NT2/D1 (cell line): ENCODE data around the gene NDUFAF3.

ENCODE experiments used
- DNase-seq: peaks from one replicate; pipeline ENCODE4 v3.0.0-alpha.2; 2011; ENCODE audit warnings: low read depth, low spot score
- H3K27me3 ChIP-seq: 2 replicates; pipeline ENCODE4 v1.6.0; 2011; ENCODE audit warnings: mild to moderate bottlenecking; ENCODE audit not compliant: insufficient read length, insufficient read depth
- H3K36me3 ChIP-seq: 2 replicates; pipeline ENCODE4 v1.6.1; 2011; ENCODE audit warnings: mild to moderate bottlenecking, low read length, mixed read lengths; ENCODE audit not compliant: insufficient read depth, insufficient read length
- H3K4me1 ChIP-seq: 2 replicates; pipeline ENCODE4 v1.5.1; 2011; ENCODE audit not compliant: insufficient read depth, insufficient read length
- H3K4me3 ChIP-seq: 2 replicates; pipeline ENCODE4 v1.5.1; 2011; ENCODE audit warnings: low read depth; ENCODE audit not compliant: insufficient read length
- H3K9ac ChIP-seq: 2 replicates; pipeline ENCODE4 v1.6.0; 2011; ENCODE audit warnings: low read depth; ENCODE audit not compliant: insufficient read length
- H3K9me3 ChIP-seq: 2 replicates; pipeline ENCODE4 v1.5.1; 2011; ENCODE audit warnings: mild to moderate bottlenecking, low read length; ENCODE audit not compliant: insufficient read depth
- SUZ12 ChIP-seq: IDR thresholded peaks from 2 replicates; pipeline ENCODE4 v1.6.1; 2011; ENCODE audit not compliant: insufficient read length, insufficient read depth; ENCODE audit errors: extremely low read depth
- YY1 ChIP-seq: IDR thresholded peaks from 2 replicates; pipeline ENCODE4 v1.6.1; 2011; ENCODE audit not compliant: insufficient read length, insufficient read depth
- ZNF274 ChIP-seq: IDR thresholded peaks from 2 replicates; pipeline ENCODE4 v1.6.1; 2011; ENCODE audit warnings: mild to moderate bottlenecking, low read depth, low read length

The NDUFAF3 gene

GRCh38 chr3:49053543-49053942 is 31.6 kb downstream of the NDUFAF3 start:
- no peaks in the 10 kb centered on the region for H3K9me3 ChIP-seq
- TF ChIP-seq SUZ12 (no peak), ZNF274 (no peak), YY1 (no peak)
- H3K4me3 ChIP-seq: no peak overlapping the region
- no peak overlapping the region for H3K9ac ChIP-seq
- DNase-seq: no peak
- H3K27me3 ChIP-seq: no peaks in the 10 kb centered on the region
- H3K36me3 ChIP-seq: peaks cover 79% of the 10 kb centered on the region
- H3K4me1 ChIP-seq: no peaks in the 10 kb centered on the region

GRCh38 chr3:49054344-49054862 is 32.5 kb downstream of the NDUFAF3 start:
- TF ChIP-seq SUZ12 (no peak), YY1 (no peak), ZNF274 (no peak)
- Histone ChIP-seq H3K36me3 (peaks cover 74% of the 10 kb centered on the region), H3K4me3 (no peak overlapping the region), H3K4me1 (no peaks in the 10 kb centered on the region), H3K9me3 (no peaks in the 10 kb centered on the region), H3K9ac (no peak overlapping the region), H3K27me3 (no peaks in the 10 kb centered on the region)
- DNase-seq: no peak

- H3K4me1 ChIP-seq: no peaks in the 10 kb centered on the region
- H3K9ac ChIP-seq: no peak overlapping the region
- H3K36me3 ChIP-seq: peaks cover 80% of the 10 kb centered on the region
- no peak for TF ChIP-seq YY1
- TF ChIP-seq SUZ12: no peak
- no peak for TF ChIP-seq ZNF274
- H3K9me3 ChIP-seq: no peaks in the 10 kb centered on the region
- no peak overlapping the region for H3K4me3 ChIP-seq
- H3K27me3 ChIP-seq: no peaks in the 10 kb centered on the region
- DNase-seq: no peak
These were observed 35.3 kb downstream of the NDUFAF3 start for GRCh38 chr3:49057268-49057667.

- Histone ChIP-seq H3K36me3 (peaks cover 79% of the 10 kb centered on the region), H3K27me3 (no peaks in the 10 kb centered on the region), H3K4me1 (no peaks in the 10 kb centered on the region), H3K4me3 (no peak overlapping the region), H3K9me3 (no peaks in the 10 kb centered on the region), H3K9ac (no peak overlapping the region)
- DNase-seq: no peak
- TF ChIP-seq YY1 (no peak), ZNF274 (no peak), SUZ12 (no peak)
These were observed 36.1 kb downstream of the NDUFAF3 start for GRCh38 chr3:49058011-49058410.
